GM18867 (cell line): Measurements from ENCODE around the gene DUSP8.
"Not testable (repeated sequence)": the region's sequence is repeated elsewhere in the genome, so short reads cannot be mapped to it uniquely, and the experiment has no call there.

Experiments used
- ATAC-seq: cut with Tn5 transposase; IDR thresholded peaks from one replicate; pipeline ENCODE4 v1.9.1; 2021; ENCODE audit warnings: mild to moderate bottlenecking, moderate library complexity; ENCODE audit not compliant: unreplicated experiment

Gene DUSP8

DNA sequence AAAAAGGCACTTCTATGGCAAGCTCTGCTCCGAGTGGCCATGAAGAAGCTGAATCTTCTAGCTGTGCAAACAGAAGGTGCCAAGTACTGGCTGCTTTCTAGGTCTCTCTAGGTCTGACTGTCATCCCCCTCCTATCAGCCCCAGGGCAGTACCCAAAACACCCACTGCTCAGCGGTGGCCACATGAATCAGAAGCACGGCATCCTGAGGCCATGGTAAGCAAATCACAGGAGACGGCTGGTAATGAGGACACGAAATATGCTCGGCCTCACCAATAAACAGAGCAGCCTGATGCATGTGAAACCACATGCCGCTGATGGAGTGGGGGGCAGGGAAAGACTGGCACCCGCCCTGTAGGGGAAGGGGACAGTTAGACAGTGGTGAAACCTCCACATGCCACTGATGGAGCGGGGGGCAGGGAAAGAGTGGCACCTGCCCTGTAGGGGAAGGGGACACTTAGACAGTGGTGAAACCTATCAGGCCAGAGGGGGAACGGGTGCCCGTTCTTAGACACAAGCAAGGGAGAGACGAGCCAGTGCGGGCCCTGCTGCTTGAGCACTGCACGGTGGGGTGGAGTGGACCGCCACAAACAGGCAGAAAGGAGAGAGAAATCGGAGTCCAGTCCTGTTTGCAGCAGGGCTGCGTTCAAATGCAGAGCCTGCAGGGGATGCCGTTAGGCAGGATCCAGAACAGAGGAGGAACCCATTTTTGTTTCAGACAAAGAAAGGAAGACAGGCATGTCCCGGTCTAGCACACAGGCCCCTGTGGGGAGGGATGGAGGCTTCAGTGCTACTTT, 55.6 kb downstream of the DUSP8 start:
- no peak for ATAC-seq

DNA sequence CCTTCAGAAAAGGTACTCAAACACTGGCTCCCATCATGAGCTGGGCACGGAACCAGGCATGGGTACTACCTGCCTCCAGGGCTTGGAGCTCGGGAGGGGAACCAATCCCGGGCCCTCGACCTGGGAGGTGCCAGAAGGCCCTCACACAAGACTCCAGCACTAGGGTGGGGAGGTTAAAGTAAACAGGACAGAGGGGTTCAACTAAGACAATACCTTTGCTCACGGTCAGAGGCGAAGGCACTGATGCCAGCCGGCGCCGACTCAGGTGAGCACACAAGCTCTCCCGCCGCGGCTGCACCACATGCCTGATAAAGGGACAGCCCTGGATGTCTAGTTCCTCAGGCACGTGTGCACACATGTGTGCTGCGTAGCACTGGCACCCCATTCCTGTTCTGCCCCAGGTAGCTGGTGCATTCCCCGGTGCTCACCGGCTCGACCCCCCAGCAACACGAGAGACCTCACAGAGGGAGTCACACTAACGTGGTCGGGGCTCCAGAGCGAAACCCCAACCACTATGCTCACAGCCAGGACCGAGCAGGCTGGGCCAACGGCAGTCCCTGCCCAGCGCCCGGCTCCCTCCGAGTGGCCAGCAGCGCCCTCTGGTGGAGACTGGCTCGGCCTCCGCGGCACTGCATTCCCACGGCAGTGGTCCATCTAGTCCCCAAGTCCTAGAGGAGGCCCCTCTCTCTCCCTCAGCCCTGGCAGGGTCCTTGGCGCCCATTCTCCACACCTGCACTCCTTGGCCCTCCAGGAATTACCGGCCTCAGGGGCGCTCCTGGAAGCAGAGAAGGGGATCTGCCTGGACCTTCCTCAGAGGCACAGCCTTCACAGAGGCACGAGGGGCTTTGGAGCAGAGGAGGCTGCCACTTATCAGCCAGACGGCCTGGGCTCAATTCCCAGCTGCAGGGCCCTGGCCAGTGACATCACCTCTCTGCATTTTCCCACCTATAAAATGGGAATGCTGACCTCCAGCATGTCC, 56.7 kb downstream of the DUSP8 start:
- ATAC-seq, result no peak

GRCh38 chr11:1514336-1515061, 57.6 kb downstream of the DUSP8 start:
- ATAC-seq, result no peak

DNA sequence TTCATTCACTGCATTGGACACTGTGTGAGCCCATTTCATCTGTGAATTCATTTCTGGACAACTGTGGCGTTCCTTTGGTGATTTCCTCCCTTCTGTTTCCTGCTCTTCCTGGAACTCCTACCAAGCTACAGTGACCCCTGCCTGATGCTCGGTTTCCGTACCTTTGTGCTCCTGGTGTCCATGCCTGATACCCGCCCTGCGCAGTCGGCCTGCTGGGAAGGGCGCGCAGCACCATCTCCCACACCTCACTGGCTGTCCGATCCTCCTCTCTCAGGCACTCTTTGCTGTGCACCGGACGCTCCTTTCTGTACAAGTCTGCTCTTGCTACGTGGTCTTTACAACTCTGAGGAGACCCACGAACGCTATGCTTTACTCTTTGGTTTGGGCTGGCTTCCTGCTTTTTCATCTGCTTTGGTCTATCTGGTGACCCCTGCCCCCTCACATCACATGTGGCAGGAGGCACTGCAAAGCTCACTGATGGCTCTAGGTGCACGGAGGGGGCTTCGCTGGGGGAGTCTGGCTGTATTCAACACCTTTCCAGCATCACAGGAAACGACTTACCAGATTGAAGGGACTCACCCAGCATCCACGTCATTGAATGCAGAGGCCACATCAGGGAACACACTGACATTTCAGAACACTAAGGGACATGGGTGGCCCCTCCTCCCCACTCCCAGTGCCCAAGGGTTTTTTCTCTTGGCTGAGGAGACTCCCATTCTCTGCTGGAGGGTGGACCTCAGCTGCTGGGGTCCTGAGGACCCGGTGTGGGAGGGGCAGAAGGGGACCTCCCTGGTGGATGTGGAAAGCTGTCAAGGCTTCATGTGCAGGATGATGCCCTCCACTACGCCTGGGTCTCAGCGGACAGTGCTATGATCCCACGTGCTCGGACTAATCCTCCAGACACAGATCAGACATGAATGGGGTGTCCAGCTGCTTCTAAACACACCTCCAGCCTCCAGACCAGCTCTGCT, 58.5 kb downstream of the DUSP8 start:
- ATAC-seq, result no peak

GRCh38 chr11:1512531-1513258, 59.4 kb downstream of the DUSP8 start:
- not testable (repeated sequence) for ATAC-seq

DNA sequence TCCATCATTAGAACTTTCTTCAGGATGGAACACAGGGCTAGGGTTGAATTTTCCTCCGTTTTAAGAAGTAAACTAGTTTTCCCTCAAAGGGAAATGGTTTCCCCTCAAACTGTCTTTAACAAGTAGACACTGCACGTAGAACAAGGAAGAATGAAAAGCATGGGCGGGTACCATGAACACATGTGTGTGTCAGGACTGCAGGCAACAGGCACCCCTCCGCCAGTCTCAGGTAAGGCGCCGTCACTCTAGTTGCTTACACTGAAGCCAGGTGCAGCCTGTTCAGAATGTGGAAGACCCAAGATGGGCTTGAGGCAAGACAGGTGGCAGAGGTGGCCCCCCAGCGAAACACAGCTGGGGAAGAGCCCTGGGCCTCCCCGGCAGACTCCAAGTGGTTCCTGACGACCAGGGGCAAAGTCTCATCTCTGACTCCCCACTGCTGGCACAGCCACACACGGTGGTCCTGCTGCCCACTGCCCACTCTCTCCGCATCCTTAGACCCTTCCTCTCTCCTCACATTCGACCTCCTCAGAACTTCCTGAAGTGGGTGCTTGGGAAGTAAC, 60.1 kb downstream of the DUSP8 start:
- ATAC-seq, result no peak

DNA sequence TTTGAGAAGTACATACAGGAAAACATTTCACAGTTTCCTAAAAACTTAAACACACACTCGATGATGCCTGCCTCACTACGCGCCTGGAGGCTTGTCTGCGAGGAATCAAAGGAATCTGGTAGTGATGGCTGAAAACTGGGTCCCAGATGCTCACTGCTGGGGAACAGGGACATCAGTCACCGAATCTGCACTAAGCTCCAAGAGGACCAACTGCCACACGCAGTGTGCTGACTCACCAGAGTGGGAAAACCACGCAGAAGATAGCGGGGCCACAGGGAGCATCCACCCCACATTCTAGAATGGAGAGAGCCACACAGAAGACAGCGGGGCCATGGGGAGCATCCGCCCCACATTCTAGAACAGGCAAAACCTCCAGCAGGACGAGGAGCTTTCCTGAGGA, 61.1 kb downstream of the DUSP8 start:
- ATAC-seq, result no peak

DNA sequence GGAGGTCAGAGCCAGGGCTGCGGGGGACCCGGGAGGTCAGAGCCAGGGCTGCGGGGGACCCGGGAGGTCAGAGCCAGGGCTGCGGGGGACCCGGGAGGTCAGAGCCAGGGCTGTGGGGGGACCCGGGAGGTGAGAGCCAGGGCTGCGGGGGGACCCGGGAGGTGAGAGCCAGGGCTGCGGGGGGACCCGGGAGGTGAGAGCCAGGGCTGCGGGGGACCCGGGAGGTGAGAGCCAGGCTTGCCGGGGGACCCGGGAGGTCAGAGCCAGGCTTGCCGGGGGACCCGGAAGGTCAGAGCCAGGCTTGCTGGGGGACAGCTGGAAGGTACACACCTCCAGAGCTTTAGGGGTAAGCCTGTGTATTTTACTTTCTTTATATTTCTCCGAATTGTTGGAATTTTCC, 61.7 kb downstream of the DUSP8 start:
- ATAC-seq, result not testable (repeated sequence)

- ATAC-seq, result no peak
Measured at GRCh38 chr11:1509626-1510255, 62.3 kb downstream of the DUSP8 start.

DNA sequence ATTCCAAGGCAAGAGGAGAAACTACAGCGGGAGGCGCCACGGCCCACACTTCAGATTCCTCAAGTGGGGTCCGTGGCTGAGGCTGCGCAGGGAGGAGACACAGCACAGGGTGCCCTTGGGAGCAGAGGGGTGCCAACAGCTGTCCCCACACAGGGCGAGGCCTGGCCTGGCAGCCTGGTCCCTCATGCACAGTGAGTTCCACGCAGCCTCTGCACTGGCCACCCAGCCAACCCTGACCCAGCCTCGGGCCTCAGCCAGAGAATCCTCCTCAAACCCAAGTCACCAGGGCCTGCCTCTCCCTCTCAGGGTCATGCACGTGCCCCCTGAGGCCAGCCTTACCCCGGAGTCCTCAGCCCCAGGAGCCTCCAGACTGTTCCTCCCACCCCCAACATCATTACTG, 63.1 kb downstream of the DUSP8 start:
- no peak for ATAC-seq

- ATAC-seq, result no peak
Measured at GRCh38 chr11:1508491-1508891, 63.6 kb downstream of the DUSP8 start.

DNA sequence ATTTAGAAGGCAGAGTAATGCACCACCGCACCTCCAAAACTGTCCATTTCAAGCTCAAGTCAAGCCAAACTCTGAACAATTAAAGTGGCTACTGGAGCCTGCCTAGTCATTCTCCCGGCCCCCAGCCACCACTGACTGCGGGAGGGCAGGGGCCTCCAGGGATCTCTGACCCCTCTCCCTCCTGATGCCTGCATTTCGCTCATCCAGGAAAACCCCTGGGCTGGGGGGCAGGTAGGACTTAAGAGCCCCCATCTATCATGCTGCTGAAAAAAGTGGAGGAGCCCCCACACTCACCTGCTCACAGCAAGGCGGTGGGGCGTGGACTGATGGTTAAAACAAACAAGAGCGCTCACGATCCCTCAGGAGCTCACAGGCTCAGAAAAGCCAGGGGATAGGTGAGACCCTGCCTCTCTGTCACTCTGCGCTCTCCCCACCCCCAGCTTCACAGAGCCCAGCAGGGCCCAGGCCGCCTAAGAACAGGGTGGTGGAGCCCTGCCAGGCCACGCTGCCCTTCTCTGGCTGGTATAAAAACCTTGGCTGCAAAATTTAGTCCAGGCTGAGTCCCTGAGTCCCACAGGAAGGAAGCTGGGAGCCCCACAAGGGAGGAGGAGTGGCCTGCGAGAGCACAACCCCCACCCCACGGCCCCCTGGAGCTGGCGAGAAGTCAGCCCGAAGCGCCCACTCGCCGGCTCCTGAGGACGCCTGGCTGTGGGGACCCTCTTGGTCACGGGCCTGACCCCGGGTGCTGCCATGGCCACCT, 64.5 kb downstream of the DUSP8 start:
- no peak for ATAC-seq

DNA sequence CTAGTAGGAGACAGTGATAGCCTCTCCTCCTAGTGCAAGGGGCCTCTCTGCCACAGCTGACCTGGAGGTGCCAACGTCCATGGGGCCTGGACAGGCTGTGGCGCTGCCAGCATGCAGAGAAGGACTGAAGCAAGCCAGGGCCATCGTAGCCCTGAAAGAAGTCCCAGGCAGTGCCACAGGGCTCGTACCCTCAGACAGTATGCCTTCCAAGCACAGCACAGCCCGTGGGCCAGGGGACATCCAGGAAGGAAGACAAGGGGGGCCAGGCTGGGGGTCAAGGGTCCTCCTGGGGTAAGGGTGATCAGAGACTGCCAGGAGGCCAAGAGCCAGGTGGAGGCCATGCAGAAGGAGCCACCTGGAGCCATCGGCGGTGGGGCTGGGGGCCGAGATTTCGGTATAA, 65.1 kb downstream of the DUSP8 start:
- ATAC-seq, result no peak

DNA sequence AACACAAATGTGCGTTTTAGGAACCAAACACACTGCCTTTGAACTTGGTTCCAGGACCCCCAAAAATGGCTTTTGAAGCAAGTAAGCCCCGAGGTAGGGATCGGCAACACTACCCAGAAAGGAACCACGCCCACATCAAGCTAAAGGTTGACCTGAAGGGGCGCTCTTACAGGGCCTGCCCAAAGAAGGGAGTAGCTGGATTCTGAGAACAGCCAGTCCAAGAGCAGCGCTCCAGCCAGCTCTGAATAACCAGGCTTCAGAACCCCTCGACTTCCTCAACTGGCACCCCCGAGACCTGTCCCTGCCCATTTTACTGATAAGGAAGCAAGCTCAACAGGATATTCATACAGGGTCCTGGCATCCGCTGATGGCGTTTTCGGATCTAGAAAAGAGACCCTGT, 66.6 kb downstream of the DUSP8 start:
- ATAC-seq, result no peak

- no peak for ATAC-seq
Measured at GRCh38 chr11:1504581-1505290, 67.3 kb downstream of the DUSP8 start.

GRCh38 chr11:1504138-1504537, 67.9 kb downstream of the DUSP8 start:
- no peak for ATAC-seq
